Neural cell (in vitro differentiated cells): ENCODE data around the gene THBS2. TPM values are rescaled to one million over a fixed set of nuclear protein-coding genes. Genes with fewer than 3 reads are reported as not detected.

Source experiments
- H2AFZ ChIP-seq: fragments of 200-600, 300-800 bp; sonication (generic), shearing (Covaris generic); 2 replicates; pipeline ENCODE4 v1.6.0; 2014; ENCODE audit warnings: low read depth, mild to moderate bottlenecking, antibody characterized with exemption, low read length, moderate library complexity
- H3F3A ChIP-seq: fragments of 200-600 bp; shearing (Covaris generic); 2 replicates; pipeline ENCODE4 v1.6.1; 2016; ENCODE audit warnings: mild to moderate bottlenecking, moderate library complexity, mixed read lengths, antibody characterized with exemption, low read length; ENCODE audit not compliant: insufficient read depth, poor library complexity, severe bottlenecking
- H3K27ac ChIP-seq: fragments of 200-600, 300-800 bp; sonication (generic), shearing (Covaris generic); 2 replicates; pipeline ENCODE4 v1.5.1; 2014; ENCODE audit warnings: mild to moderate bottlenecking, low read length, moderate library complexity
- H3K27me3 ChIP-seq: fragments of 300-800, 200-600 bp; sonication (generic), shearing (Covaris generic); 2 replicates; pipeline ENCODE4 v1.6.0; 2014; ENCODE audit warnings: mild to moderate bottlenecking, low read depth, low read length, moderate library complexity; ENCODE audit not compliant: insufficient read depth
- H3K36me3 ChIP-seq: fragments of 300-800, 200-600 bp; sonication (generic), shearing (Covaris generic); 2 replicates; pipeline ENCODE4 v1.5.1; 2014; ENCODE audit warnings: mild to moderate bottlenecking, antibody characterized with exemption, low read length, moderate library complexity; ENCODE audit not compliant: insufficient read depth
- H3K4me2 ChIP-seq: fragments of 300-800, 200-600 bp; sonication (generic), shearing (Covaris generic); 2 replicates; pipeline ENCODE4 v1.6.0; 2014; ENCODE audit warnings: mild to moderate bottlenecking, low read length
- H3K4me3 ChIP-seq: fragments of 300-800, 200-600 bp; sonication (generic), shearing (Covaris generic); 2 replicates; pipeline ENCODE4 v1.5.1; 2014; ENCODE audit warnings: mild to moderate bottlenecking, low read length, moderate library complexity
- H3K79me2 ChIP-seq: fragments of 200-600 bp; shearing (Covaris generic); replicated peaks from 2 replicates; pipeline ENCODE4 v1.6.0; 2014; ENCODE audit warnings: mild to moderate bottlenecking, low read length, moderate library complexity; ENCODE audit not compliant: insufficient read depth
- H3K9ac ChIP-seq: fragments of 300-800, 200-600 bp; sonication (generic), shearing (Covaris generic); 2 replicates; pipeline ENCODE4 v1.6.1; 2016; ENCODE audit warnings: mild to moderate bottlenecking, low read length, mixed read lengths
- H3K9me2 ChIP-seq: fragments of 200-600 bp; shearing (Covaris generic); 2 replicates; pipeline ENCODE4 v1.6.1; 2016; ENCODE audit warnings: mild to moderate bottlenecking, low read length, mixed read lengths; ENCODE audit not compliant: insufficient read depth
- H3K9me3 ChIP-seq: fragments of 200-600, 300-800 bp; sonication (generic), shearing (Covaris generic); 2 replicates; pipeline ENCODE4 v1.6.1; 2016; ENCODE audit warnings: mild to moderate bottlenecking, mixed run types, low read length, moderate library complexity, mixed read lengths
- H4K20me1 ChIP-seq: fragments of 200-600 bp; shearing (Covaris generic); 2 replicates; pipeline ENCODE4 v1.6.1; 2016; ENCODE audit warnings: mild to moderate bottlenecking, mixed run types; ENCODE audit not compliant: insufficient read depth
- EP300 ChIP-seq: fragments of 450-650 bp; conservative IDR thresholded peaks from 2 replicates; pipeline ENCODE4 v1.6.1; 2014; ENCODE audit warnings: antibody characterized with exemption, mild to moderate bottlenecking, moderate library complexity; ENCODE audit not compliant: poor library complexity, severe bottlenecking
- EZH2 ChIP-seq: fragments of 200-600, 300-800 bp; shearing (Covaris generic), sonication (generic); IDR thresholded peaks from 2 replicates; pipeline ENCODE4 v1.6.1; 2014; ENCODE audit warnings: antibody characterized with exemption, low read length, borderline replicate concordance, mild to moderate bottlenecking; ENCODE audit not compliant: insufficient read depth, poor library complexity, severe bottlenecking
- MXI1 ChIP-seq: fragments of 450-650 bp; conservative IDR thresholded peaks from 2 replicates; pipeline ENCODE4 v1.6.1; 2014; ENCODE audit warnings: antibody characterized with exemption, mild to moderate bottlenecking; ENCODE audit not compliant: poor library complexity, severe bottlenecking
- POLR2AphosphoS5 ChIP-seq: IDR thresholded peaks from 2 replicates; pipeline ENCODE4 v1.6.1; 2012
- RAD21 ChIP-seq: fragments of 450-650 bp; conservative IDR thresholded peaks from 2 replicates; pipeline ENCODE4 v1.6.1; 2014; ENCODE audit warnings: antibody characterized with exemption, mild to moderate bottlenecking, moderate library complexity
- SMC3 ChIP-seq: fragments of 450-650 bp; conservative IDR thresholded peaks from 2 replicates; pipeline ENCODE4 v1.6.1; 2014; ENCODE audit warnings: antibody characterized with exemption, mild to moderate bottlenecking, moderate library complexity; ENCODE audit not compliant: poor library complexity
- TAF1 ChIP-seq: IDR thresholded peaks from 2 replicates; pipeline ENCODE4 v1.6.1; 2012; ENCODE audit warnings: low read depth
- polyA plus RNA-seq: library from polyadenylated mRNA; depleted of rRNA; stranded (reverse); fragments of >200 nt; gene quantifications from 2 replicates; pipeline ENCODE4 v1.2.3, GENCODE V29; 2014
- TF ChIP-seq, protein P1 (sequence below): fragments of 450-650 bp; IDR thresholded peaks from 2 replicates; pipeline ENCODE4 v1.5.1; 2014; ENCODE audit warnings: antibody characterized with exemption, mild to moderate bottlenecking, moderate library complexity; ENCODE audit not compliant: poor library complexity, severe bottlenecking
- TF ChIP-seq, protein P2 (sequence below): IDR thresholded peaks from 2 replicates; pipeline ENCODE4 v1.6.1; 2012; ENCODE audit warnings: borderline replicate concordance

Gene THBS2
- polyA plus RNA-seq, 1 donor from 2014 or later: 0.88 TPM

DNA sequence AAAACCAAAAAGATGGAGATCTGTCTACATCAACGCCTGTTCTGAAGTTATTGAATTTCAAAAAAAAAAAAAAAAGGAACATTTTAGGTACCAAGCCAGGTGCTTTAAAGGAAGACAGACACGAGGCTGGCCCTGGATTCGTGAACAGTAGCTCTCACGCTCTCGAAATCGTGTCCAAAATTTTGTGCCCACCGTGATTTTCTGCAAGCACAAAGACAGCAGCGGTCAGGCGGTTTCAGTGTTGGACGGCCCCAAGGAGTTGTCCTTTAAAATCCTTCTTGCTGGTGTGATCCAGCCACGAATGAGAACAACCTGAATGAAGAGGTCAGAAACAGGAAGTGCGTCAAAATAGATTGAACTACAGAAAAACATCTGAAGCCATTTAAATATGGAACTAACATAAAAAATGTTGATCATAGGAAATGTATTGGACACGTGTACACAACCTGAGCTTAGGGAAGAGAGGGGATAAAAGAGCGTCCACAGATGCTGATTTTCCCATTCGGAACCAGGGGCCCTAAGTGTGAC, 78.2 kb downstream of the THBS2 start:
- no peak overlapping the region for H3K4me2 ChIP-seq
- TF ChIP-seq MXI1: no peak
- TF ChIP-seq POLR2AphosphoS5: no peak
- TF ChIP-seq, protein P1, sequence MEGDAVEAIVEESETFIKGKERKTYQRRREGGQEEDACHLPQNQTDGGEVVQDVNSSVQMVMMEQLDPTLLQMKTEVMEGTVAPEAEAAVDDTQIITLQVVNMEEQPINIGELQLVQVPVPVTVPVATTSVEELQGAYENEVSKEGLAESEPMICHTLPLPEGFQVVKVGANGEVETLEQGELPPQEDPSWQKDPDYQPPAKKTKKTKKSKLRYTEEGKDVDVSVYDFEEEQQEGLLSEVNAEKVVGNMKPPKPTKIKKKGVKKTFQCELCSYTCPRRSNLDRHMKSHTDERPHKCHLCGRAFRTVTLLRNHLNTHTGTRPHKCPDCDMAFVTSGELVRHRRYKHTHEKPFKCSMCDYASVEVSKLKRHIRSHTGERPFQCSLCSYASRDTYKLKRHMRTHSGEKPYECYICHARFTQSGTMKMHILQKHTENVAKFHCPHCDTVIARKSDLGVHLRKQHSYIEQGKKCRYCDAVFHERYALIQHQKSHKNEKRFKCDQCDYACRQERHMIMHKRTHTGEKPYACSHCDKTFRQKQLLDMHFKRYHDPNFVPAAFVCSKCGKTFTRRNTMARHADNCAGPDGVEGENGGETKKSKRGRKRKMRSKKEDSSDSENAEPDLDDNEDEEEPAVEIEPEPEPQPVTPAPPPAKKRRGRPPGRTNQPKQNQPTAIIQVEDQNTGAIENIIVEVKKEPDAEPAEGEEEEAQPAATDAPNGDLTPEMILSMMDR: no peak
- no peak for TF ChIP-seq EP300
- no peak for TF ChIP-seq RAD21
- no peak for TF ChIP-seq SMC3
- TF ChIP-seq, protein P2, sequence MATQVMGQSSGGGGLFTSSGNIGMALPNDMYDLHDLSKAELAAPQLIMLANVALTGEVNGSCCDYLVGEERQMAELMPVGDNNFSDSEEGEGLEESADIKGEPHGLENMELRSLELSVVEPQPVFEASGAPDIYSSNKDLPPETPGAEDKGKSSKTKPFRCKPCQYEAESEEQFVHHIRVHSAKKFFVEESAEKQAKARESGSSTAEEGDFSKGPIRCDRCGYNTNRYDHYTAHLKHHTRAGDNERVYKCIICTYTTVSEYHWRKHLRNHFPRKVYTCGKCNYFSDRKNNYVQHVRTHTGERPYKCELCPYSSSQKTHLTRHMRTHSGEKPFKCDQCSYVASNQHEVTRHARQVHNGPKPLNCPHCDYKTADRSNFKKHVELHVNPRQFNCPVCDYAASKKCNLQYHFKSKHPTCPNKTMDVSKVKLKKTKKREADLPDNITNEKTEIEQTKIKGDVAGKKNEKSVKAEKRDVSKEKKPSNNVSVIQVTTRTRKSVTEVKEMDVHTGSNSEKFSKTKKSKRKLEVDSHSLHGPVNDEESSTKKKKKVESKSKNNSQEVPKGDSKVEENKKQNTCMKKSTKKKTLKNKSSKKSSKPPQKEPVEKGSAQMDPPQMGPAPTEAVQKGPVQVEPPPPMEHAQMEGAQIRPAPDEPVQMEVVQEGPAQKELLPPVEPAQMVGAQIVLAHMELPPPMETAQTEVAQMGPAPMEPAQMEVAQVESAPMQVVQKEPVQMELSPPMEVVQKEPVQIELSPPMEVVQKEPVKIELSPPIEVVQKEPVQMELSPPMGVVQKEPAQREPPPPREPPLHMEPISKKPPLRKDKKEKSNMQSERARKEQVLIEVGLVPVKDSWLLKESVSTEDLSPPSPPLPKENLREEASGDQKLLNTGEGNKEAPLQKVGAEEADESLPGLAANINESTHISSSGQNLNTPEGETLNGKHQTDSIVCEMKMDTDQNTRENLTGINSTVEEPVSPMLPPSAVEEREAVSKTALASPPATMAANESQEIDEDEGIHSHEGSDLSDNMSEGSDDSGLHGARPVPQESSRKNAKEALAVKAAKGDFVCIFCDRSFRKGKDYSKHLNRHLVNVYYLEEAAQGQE: no peak
- TF ChIP-seq EZH2: no peak
- no peak for TF ChIP-seq TAF1
- H3K4me3 ChIP-seq: no peak overlapping the region
- H3K9ac ChIP-seq: no peak overlapping the region
- H2AFZ ChIP-seq: no peak overlapping the region
- H3K36me3 ChIP-seq: no peaks in the 10 kb centered on the region
- H4K20me1 ChIP-seq: no peaks in the 10 kb centered on the region
- H3K27me3 ChIP-seq: no peaks in the 10 kb centered on the region
- no peak overlapping the region for H3K27ac ChIP-seq
- no peaks in the 10 kb centered on the region for H3K9me3 ChIP-seq
- no peaks in the 10 kb centered on the region for H3K79me2 ChIP-seq
- no peaks in the 10 kb centered on the region for H3F3A ChIP-seq
- no peaks in the 10 kb centered on the region for H3K9me2 ChIP-seq

DNA sequence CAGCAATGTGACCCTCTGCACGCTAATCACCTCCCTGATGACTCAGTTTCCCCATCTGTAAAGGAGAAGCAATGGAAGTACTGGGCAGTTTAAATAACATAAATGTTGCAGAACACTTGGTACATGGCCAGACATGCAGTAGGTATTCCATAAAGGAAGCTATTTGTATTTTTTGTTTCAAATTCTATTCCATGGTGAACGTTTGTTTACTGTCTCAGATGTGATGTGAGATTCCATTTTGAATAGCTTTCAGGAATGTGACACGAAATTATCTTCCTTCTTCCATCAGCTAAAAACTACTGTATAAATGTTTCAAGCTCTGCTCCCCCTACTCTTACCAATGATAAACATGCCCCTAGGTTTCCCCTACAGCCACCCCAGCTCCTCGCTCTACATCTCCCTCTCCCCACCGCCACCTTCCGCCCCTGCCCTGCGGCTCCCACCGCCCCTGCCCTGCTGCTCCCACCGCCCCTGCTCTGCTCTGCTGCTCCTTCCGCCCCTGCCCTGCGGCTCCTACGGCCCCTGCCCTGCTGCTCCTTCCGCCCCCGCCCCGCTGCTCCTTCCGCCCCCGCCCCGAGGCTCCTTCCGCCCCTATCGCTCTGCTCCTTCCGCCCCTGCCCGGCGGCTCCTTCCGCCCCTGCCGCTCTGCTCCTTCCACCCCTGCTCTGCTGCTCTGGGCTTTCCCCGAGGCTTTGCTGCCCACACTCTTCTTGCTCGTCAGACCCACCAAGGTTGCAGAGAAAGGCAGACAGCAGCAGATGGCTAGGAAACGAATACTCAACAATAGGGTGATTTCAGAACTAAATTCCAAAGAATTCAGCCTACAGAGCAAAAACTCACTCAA, 78.9 kb downstream of the THBS2 start:
- Histone ChIP-seq H3K9ac (no peak overlapping the region), H3K27me3 (no peaks in the 10 kb centered on the region), H3K27ac (no peak overlapping the region), H3K9me2 (no peaks in the 10 kb centered on the region), H3K4me2 (no peak overlapping the region), H4K20me1 (no peaks in the 10 kb centered on the region), H3F3A (no peaks in the 10 kb centered on the region), H3K4me3 (no peak overlapping the region), H2AFZ (no peak overlapping the region), H3K36me3 (no peaks in the 10 kb centered on the region), H3K9me3 (no peaks in the 10 kb centered on the region), H3K79me2 (no peaks in the 10 kb centered on the region)
- TF ChIP-seq POLR2AphosphoS5 (no peak), SMC3 (no peak), EZH2 (no peak), MXI1 (no peak)
